Progenitor cell of endocrine pancreas (in vitro differentiated cells): ENCODE measurements around the gene RRP1B. TPM values are rescaled to one million over a fixed set of nuclear protein-coding genes. Genes with fewer than 3 reads are reported as not detected.
A peak's percentile ranks its signal among the peaks of the same experiment; 100 is the strongest.

Source experiments
- DNase-seq: peaks from one replicate; pipeline ENCODE4 v3.0.0; 2021; ENCODE audit warnings: low spot score; ENCODE audit not compliant: unreplicated experiment
- H3K27ac Mint-ChIP-seq: 2 replicates; pipeline ENCODE4 v1.8.0; 2021; ENCODE audit warnings: mild to moderate bottlenecking, moderate library complexity, mixed read lengths
- H3K27me3 Mint-ChIP-seq: 2 replicates; pipeline ENCODE4 v1.8.0; 2021; ENCODE audit warnings: mixed read lengths
- H3K36me3 Mint-ChIP-seq: 2 replicates; pipeline ENCODE4 v1.8.0; 2022; ENCODE audit warnings: mixed read lengths; ENCODE audit not compliant: insufficient read depth
- H3K4me1 Mint-ChIP-seq: 2 replicates; pipeline ENCODE4 v1.8.0; 2021; ENCODE audit warnings: low read depth, mixed read lengths
- H3K4me3 Mint-ChIP-seq: 2 replicates; pipeline ENCODE4 v1.8.0; 2021; ENCODE audit warnings: low read depth, mild to moderate bottlenecking, moderate library complexity, mixed read lengths
- H3K9me3 Mint-ChIP-seq: 2 replicates; pipeline ENCODE4 v1.8.0; 2021; ENCODE audit warnings: low read depth, mixed read lengths
- CTCF ChIP-seq: fragments of 200-600 bp; sonication (generic); IDR thresholded peaks from one replicate; pipeline ENCODE4 v1.5.0; 2021; ENCODE audit warnings: antibody characterized with exemption, mild to moderate bottlenecking; ENCODE audit not compliant: unreplicated experiment
- total RNA-seq: library from RNA; stranded (reverse); gene quantifications from 2 replicates; pipeline ENCODE4 v1.2.1, GENCODE V29; 2021

RRP1B gene
- total RNA-seq, 1 donor from 2014 or later = 38.0 TPM

- no peak overlapping the region for H3K4me3 Mint-ChIP-seq
- no peak for DNase-seq
- no peak for TF ChIP-seq CTCF
- no peak overlapping the region for H3K27ac Mint-ChIP-seq
- peaks cover 11% of the 10 kb centered on the region for H3K36me3 Mint-ChIP-seq
- no peaks in the 10 kb centered on the region for H3K27me3 Mint-ChIP-seq
- peaks cover 12% of the 10 kb centered on the region for H3K9me3 Mint-ChIP-seq
- H3K4me1 Mint-ChIP-seq = no peaks in the 10 kb centered on the region
Observed at GRCh38 chr21:43618940-43619339, 40.4 kb upstream of the RRP1B start.

- TF ChIP-seq CTCF = no peak
- no peak overlapping the region for H3K27ac Mint-ChIP-seq
- H3K4me3 Mint-ChIP-seq = no peak overlapping the region
Observed at GRCh38 chr21:43619344-43619743, 40.0 kb upstream of the RRP1B start.

GRCh38 chr21:43619856-43620255, 39.5 kb upstream of the RRP1B start:
- H3K36me3 Mint-ChIP-seq = peaks cover 11% of the 10 kb centered on the region
- H3K4me1 Mint-ChIP-seq = no peaks in the 10 kb centered on the region
- no peaks in the 10 kb centered on the region for H3K27me3 Mint-ChIP-seq
- no peak for DNase-seq
- peak overlapping the region; percentile 51 for H3K27ac Mint-ChIP-seq
- TF ChIP-seq CTCF = no peak
- peaks cover 12% of the 10 kb centered on the region for H3K9me3 Mint-ChIP-seq
- H3K4me3 Mint-ChIP-seq = no peak overlapping the region

More at GRCh38 chr21:43619344-43619743, 40.0 kb upstream of the RRP1B start:
- Mint-ChIP-seq H3K36me3 (peaks cover 11% of the 10 kb centered on the region), H3K4me1 (no peaks in the 10 kb centered on the region), H3K27me3 (no peaks in the 10 kb centered on the region), H3K9me3 (peaks cover 12% of the 10 kb centered on the region)
- no peak for DNase-seq

GRCh38 chr21:43622796-43623195, 36.6 kb upstream of the RRP1B start:
- H3K27ac Mint-ChIP-seq = no peak overlapping the region
- H3K9me3 Mint-ChIP-seq = peaks cover 13% of the 10 kb centered on the region
- TF ChIP-seq CTCF = no peak
- peaks cover 11% of the 10 kb centered on the region for H3K4me1 Mint-ChIP-seq
- no peaks in the 10 kb centered on the region for H3K27me3 Mint-ChIP-seq
- peaks cover 11% of the 10 kb centered on the region for H3K36me3 Mint-ChIP-seq
- no peak overlapping the region for H3K4me3 Mint-ChIP-seq
- no peak for DNase-seq

GRCh38 chr21:43623588-43623987, 35.8 kb upstream of the RRP1B start:
- Mint-ChIP-seq H3K36me3 (peaks cover 17% of the 10 kb centered on the region), H3K9me3 (peaks cover 19% of the 10 kb centered on the region), H3K4me3 (no peak overlapping the region), H3K27ac (no peak overlapping the region), H3K4me1 (peaks cover 12% of the 10 kb centered on the region), H3K27me3 (no peaks in the 10 kb centered on the region)
- TF ChIP-seq CTCF = no peak
- DNase-seq = no peak
